ENCODE data around the gene DNASE1.

DNA sequence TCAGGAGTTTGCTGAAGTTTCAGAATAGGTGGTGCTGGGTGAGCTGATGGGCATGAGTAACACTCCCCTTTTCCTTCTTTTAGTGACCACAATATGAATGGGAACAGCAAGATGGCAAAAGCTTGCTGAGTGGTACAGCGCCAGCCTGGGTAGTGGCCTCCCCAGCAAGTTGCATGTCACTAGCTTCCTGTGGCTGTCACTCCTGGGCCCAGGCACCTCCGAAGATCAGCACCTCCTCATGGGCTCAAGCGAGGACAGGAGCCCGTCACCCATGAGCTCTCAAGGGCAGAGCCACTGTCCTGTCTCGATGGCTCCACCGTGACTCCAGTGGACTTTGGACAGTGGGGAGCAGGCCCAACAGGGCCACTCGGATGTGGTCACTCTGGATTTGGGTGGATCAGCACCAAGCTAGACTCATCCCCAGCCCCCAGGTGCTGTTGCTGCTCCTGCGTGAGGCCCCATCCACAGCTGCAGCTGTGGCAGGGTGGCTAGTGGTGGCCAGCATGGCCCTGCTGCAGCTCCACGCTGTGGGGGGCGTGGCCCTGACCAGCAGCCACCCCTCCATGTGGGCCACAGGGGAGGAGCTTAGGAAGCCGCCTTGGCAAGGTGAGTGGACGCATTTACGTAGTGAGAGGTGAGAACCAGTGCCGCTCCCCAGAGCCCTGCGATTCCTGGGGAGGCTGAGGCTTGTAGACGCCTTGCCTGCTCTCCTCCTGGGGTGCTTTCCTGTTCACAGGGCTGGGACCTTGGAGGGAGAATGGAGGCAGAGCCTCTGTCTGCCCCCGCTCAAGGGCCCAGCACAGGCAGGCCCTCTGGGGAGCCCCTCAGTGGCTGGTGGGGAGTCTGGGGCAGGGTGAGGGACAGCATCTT lies 13.6 kb upstream of the DNASE1 start:
- no peak for TF ChIP-seq EZH2 (IDR thresholded peaks at IDR 0.05; ENCODE audit: borderline replicate concordance, low read length)
- TF ChIP-seq, protein P1, sequence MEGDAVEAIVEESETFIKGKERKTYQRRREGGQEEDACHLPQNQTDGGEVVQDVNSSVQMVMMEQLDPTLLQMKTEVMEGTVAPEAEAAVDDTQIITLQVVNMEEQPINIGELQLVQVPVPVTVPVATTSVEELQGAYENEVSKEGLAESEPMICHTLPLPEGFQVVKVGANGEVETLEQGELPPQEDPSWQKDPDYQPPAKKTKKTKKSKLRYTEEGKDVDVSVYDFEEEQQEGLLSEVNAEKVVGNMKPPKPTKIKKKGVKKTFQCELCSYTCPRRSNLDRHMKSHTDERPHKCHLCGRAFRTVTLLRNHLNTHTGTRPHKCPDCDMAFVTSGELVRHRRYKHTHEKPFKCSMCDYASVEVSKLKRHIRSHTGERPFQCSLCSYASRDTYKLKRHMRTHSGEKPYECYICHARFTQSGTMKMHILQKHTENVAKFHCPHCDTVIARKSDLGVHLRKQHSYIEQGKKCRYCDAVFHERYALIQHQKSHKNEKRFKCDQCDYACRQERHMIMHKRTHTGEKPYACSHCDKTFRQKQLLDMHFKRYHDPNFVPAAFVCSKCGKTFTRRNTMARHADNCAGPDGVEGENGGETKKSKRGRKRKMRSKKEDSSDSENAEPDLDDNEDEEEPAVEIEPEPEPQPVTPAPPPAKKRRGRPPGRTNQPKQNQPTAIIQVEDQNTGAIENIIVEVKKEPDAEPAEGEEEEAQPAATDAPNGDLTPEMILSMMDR (conservative IDR thresholded peaks at IDR 0.05 in 1 of 2, IDR thresholded peaks at IDR 0.05 in 1 of 2; ENCODE audit: extremely low read depth in 1 of 2, insufficient read depth in 1 of 2, low read depth in 1 of 2, low read length in 2 of 2) = no peak
